K562 (cell line): Measurements from ENCODE around the gene RRBP1. TPM values are rescaled to one million over a fixed set of nuclear protein-coding genes. Genes with fewer than 3 reads are reported as not detected.

ENCODE experiments used
- ATAC-seq: fragments of 200-7000 bp; cut with Tn5 transposase; 3 replicates; pipeline ENCODE4 v1.9.1; 2020; ENCODE audit warnings: moderate library complexity
- BruUV-seq: library from RNA; stranded (reverse); fragments of 400-500 nt; replicated peaks from 2 replicates; lab custom pipeline; 2021; lab: Mats Ljungman, UMichigan
- CTCF ChIA-PET: fragments of 300-600 bp; formaldehyde crosslinking; extraction: SDS; loops from one replicate; lab custom pipeline; 2021; ENCODE audit warnings: low intra/inter-chr PET ratio; lab: Yijun Ruan, JAX
- POLR2A ChIA-PET: fragments of 300-600, 350-650 bp; sonication (Branson Sonifier 250); formaldehyde crosslinking; extraction: SDS; loops from one replicate; lab custom pipeline; 2021; ENCODE audit warnings: antibody characterized with exemption, inconsistent platforms; lab: Yijun Ruan, JAX
- DNase-seq, 4 experiments: peaks; one replicate each; pipeline versions ENCODE4 v3.0.0 to v3.0.0-alpha.2; 2011 to 2018; ENCODE audit warnings: low spot score in 3 of 4, mixed read lengths in 3 of 4; ENCODE audit errors: extremely low read depth in 1 of 4
- FAIRE-seq: peaks from 2 replicates; lab custom pipeline; 2011; peaks lifted over from hg19 to GRCh38; lab: Jason Lieb, UNC
- H2AFZ ChIP-seq: 2 replicates; pipeline ENCODE4 v1.6.0; 2011; ENCODE audit warnings: low read depth, low read length, control low read depth, inconsistent platforms
- H3K27ac ChIP-seq: fragments of 200-600 bp; 3 replicates; pipeline ENCODE4 v1.8.0; 2011; ENCODE audit warnings: low read depth, mild to moderate bottlenecking, control low read depth, inconsistent platforms, low read length, moderate library complexity, mixed read lengths; ENCODE audit errors: extremely low read depth
- H3K27me3 ChIP-seq, 2 experiments: fragments of 300-600 bp in 1 of 2; 2 replicates in 1 of 2; 3 replicates in 1 of 2; pipeline versions ENCODE4 v1.6.0 to v1.8.0; 2011; ENCODE audit warnings: inconsistent platforms in 2 of 2, low read length in 2 of 2, mild to moderate bottlenecking in 1 of 2, mixed read lengths in 1 of 2, moderate library complexity in 1 of 2; ENCODE audit not compliant: control insufficient read depth in 2 of 2, insufficient read depth in 2 of 2
- H3K36me3 ChIP-seq: fragments of 300-600 bp; 3 replicates; pipeline ENCODE4 v1.8.0; 2011; ENCODE audit warnings: mild to moderate bottlenecking, low read length, inconsistent platforms; ENCODE audit not compliant: control insufficient read depth, insufficient read depth
- H3K4me1 ChIP-seq, 2 experiments: fragments of 200-600 bp in 1 of 2; replicated peaks in 1 of 2; 2 replicates in 1 of 2; 3 replicates in 1 of 2; pipeline versions ENCODE4 v1.5.1 to v1.8.0; 2011; ENCODE audit warnings: inconsistent platforms in 2 of 2, low read length in 2 of 2, mild to moderate bottlenecking in 1 of 2, mixed read lengths in 1 of 2, moderate library complexity in 1 of 2; ENCODE audit not compliant: control insufficient read depth in 2 of 2, insufficient read depth in 2 of 2
- H3K4me2 ChIP-seq: 2 replicates; pipeline ENCODE4 v1.6.1; 2011; ENCODE audit warnings: low read length, control low read depth, inconsistent platforms, mixed read lengths; ENCODE audit not compliant: insufficient read depth
- H3K4me3 ChIP-seq: fragments of 200-600 bp; sonication (generic), shearing (Covaris generic); 2 replicates; pipeline ENCODE4 v1.5.1; 2016; ENCODE audit warnings: control low read depth, inconsistent platforms
- H3K79me2 ChIP-seq: fragments of 200-600 bp; 3 replicates; pipeline ENCODE4 v1.8.0; 2011; ENCODE audit warnings: low read length, inconsistent platforms; ENCODE audit not compliant: control insufficient read depth, insufficient read depth
- H3K9ac ChIP-seq, 2 experiments: 2 replicates each; pipeline versions ENCODE4 v1.6.0 to v1.6.1; 2011; ENCODE audit warnings: low read depth in 2 of 2, low read length in 2 of 2, control low read depth in 1 of 2, inconsistent platforms in 1 of 2, mild to moderate bottlenecking in 1 of 2, mixed read lengths in 1 of 2; ENCODE audit not compliant: insufficient read depth in 1 of 2
- H3K9me1 ChIP-seq: one replicate; pipeline ENCODE4 v1.6.0; 2011; ENCODE audit warnings: inconsistent platforms, mild to moderate bottlenecking, low read length, moderate library complexity; ENCODE audit not compliant: control insufficient read depth, insufficient read depth
- H3K9me3 ChIP-seq: replicated peaks from 2 replicates; pipeline ENCODE4 v1.5.1; 2011; ENCODE audit warnings: low read depth, low read length, inconsistent platforms; ENCODE audit not compliant: control insufficient read depth, insufficient read depth
- H4K20me1 ChIP-seq: replicated peaks from 2 replicates; pipeline ENCODE4 v1.6.1; 2011; ENCODE audit warnings: low read length, inconsistent platforms, mixed read lengths; ENCODE audit not compliant: control insufficient read depth, insufficient read depth
- CBFA2T3 ChIP-seq: fragments of 450-650 bp; IDR thresholded peaks from 2 replicates; pipeline ENCODE4 v1.6.1; 2017
- EP300 ChIP-seq: IDR thresholded peaks from 2 replicates; pipeline ENCODE4 v1.6.1; 2012; ENCODE audit warnings: low read length, improper control_type of control experiment
- HDAC1 ChIP-seq, 2 experiments: fragments of 450-650 bp; IDR thresholded peaks; 2 replicates each; pipeline ENCODE4 v1.6.1; 2016 to 2017; ENCODE audit warnings: inconsistent platforms in 1 of 2, mild to moderate bottlenecking in 1 of 2, moderate library complexity in 1 of 2
- HDAC8 ChIP-seq: fragments of 450-650 bp; IDR thresholded peaks from 2 replicates; pipeline ENCODE4 v1.6.1; 2016; ENCODE audit warnings: mild to moderate bottlenecking, missing genetic modification characterization, moderate library complexity, missing compliant biosample characterization
- IRF2 ChIP-seq: sonication (generic); formaldehyde crosslinking; IDR thresholded peaks from 2 replicates; pipeline ENCODE4 v1.8.1; 2022; ENCODE audit warnings: mild to moderate bottlenecking, missing genetic modification reagents
- NCOA6 ChIP-seq: fragments of 450-650 bp; IDR thresholded peaks from 2 replicates; pipeline ENCODE4 v1.6.1; 2017; ENCODE audit warnings: mild to moderate bottlenecking
- POLR2A ChIP-seq: fragments of 450-650 bp; conservative IDR thresholded peaks from 2 replicates; pipeline ENCODE4 v1.6.1; 2016
- THAP7 ChIP-seq: fragments of 250-450 bp; sonication (Bioruptor Pico); IDR thresholded peaks from 2 replicates; pipeline ENCODE4 v1.5.0; 2021
- XRCC4 ChIP-seq: IDR thresholded peaks from one replicate; pipeline ENCODE4 v1.6.1; 2011; ENCODE audit not compliant: insufficient read depth, insufficient read length; ENCODE audit errors: extremely low read depth
- ZNF395 ChIP-seq: fragments of 200-800 bp; sonication (Bioruptor generic); IDR thresholded peaks from 2 replicates; pipeline ENCODE4 v1.6.1; 2017; ENCODE audit warnings: missing genetic modification characterization, missing compliant biosample characterization
- ZNF583 ChIP-seq: fragments of 250-450 bp; sonication (Bioruptor Pico); IDR thresholded peaks from 2 replicates; pipeline ENCODE4 v1.4.0; 2020
- WGBS: fragments of 100-300 bp; shearing (Covaris generic); methylation state at CpG from one replicate; pipeline ENCODE4 v1.1.6; 2016; ENCODE audit warnings: low coverage, mixed read lengths; ENCODE audit not compliant: insufficient coverage; ENCODE audit errors: missing lambda C conversion rate; 5-methylcytosine and 5-hydroxymethylcytosine counted together
- in situ Hi-C: fragments of 300-500 bp; cut with MboI; formaldehyde crosslinking; loops from 4 replicates; pipeline ENCODE4 v1.15.0; 2018; ENCODE audit warnings: inconsistent platforms, mixed read lengths
- intact Hi-C: fragments of 100-400 bp; cut with micrococcal nuclease; formaldehyde crosslinking; loops from 2 replicates; pipeline ENCODE4 v1.14.2; 2022
- polyA plus RNA-seq, 8 experiments: library from polyadenylated mRNA; depleted of rRNA in 4 of 8; stranded (reverse) in 5 of 8; unstranded in 3 of 8; fragments of >200 nt; fragmentation: Nextera tagmentation in 2 of 8; fragmentation: Illumina TruSeq in 1 of 8; extraction: Ambion mirVana in 2 of 8; extraction: Trizol in 1 of 8; gene quantifications; 2 replicates each; pipeline versions ENCODE4 v1.2.1 to v1.2.3, GENCODE V29; 2011 to 2014; ENCODE audit warnings: inconsistent platforms in 1 of 8, missing spikeins in 1 of 8
- total RNA-seq, 7 experiments: library from RNA; depleted of rRNA in 6 of 7; stranded (reverse); fragments of >200 nt in 6 of 7; fragmentation: Illumina TruSeq in 2 of 7; extraction: Trizol in 2 of 7; gene quantifications; 2 replicates each; pipeline versions ENCODE4 v1.2.1 to v1.2.3, GENCODE V29; 2011 to 2021; ENCODE audit warnings: low replicate concordance in 1 of 7
- TF ChIP-seq, protein P1 (sequence below): fragments of 250-450 bp; sonication (Bioruptor Pico); IDR thresholded peaks from 2 replicates; pipeline ENCODE4 v1.6.1; 2021; ENCODE audit warnings: mild to moderate bottlenecking
- TF ChIP-seq, protein P2 (sequence below): fragments of 250-450 bp; sonication (Bioruptor Pico); IDR thresholded peaks from 2 replicates; pipeline ENCODE4 v1.4.0; 2020; ENCODE audit warnings: mild to moderate bottlenecking, moderate library complexity, borderline replicate concordance

RRBP1 gene
- total and polyA plus RNA-seq, 9 of the 15 experiments (the other 6 are each of a cell fraction or from before 2014, with no cell fraction given), result 0.84 to 32.0 (median 17.6) TPM

- Histone ChIP-seq H3K4me1 (peaks cover 14 to 26% of the 10 kb centered on the region in 2 experiments), H3K9me1 (peaks cover 3% of the 10 kb centered on the region), H3K4me3 (no peak overlapping the region), H3K27ac (no peak overlapping the region), H2AFZ (no peak overlapping the region), H3K36me3 (peaks cover 34% of the 10 kb centered on the region), H3K4me2 (no peak overlapping the region), H3K9me3 (no peaks in the 10 kb centered on the region), H3K79me2 (peaks cover 64% of the 10 kb centered on the region), H3K9ac (no peak overlapping the region), H3K27me3 (no peaks in the 10 kb centered on the region), H4K20me1 (peaks cover 7% of the 10 kb centered on the region; the same call in 1 of the 2 replicates)
- ChIA-PET CTCF (no interaction called here), POLR2A (interaction anchor here (0.6 to 0.7 kb wide), 2 partner anchors 9 to 19 kb away, joined by 3 to 4 read pairs; no protein-coding TSS in a partner anchor)
- ATAC-seq (no peak), FAIRE-seq (no peak), DNase-seq (no peak)
- in situ Hi-C loops, result no loop called here
- TF ChIP-seq, protein P1, sequence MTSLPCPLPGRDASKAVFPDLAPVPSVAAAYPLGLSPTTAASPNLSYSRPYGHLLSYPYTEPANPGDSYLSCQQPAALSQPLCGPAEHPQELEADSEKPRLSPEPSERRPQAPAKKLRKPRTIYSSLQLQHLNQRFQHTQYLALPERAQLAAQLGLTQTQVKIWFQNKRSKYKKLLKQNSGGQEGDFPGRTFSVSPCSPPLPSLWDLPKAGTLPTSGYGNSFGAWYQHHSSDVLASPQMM (CRISPR knock-in tag), result no peak
- no peak for TF ChIP-seq NCOA6
- TF ChIP-seq ZNF583, result no peak
- TF ChIP-seq IRF2 (CRISPR knock-in tag), result no peak
- no peak for TF ChIP-seq HDAC8 (tag)
- no peak for TF ChIP-seq POLR2A
- TF ChIP-seq CBFA2T3, result no peak
- TF ChIP-seq EP300, result no peak
- TF ChIP-seq XRCC4, result no peak
- TF ChIP-seq THAP7, result no peak
- TF ChIP-seq, protein P2, sequence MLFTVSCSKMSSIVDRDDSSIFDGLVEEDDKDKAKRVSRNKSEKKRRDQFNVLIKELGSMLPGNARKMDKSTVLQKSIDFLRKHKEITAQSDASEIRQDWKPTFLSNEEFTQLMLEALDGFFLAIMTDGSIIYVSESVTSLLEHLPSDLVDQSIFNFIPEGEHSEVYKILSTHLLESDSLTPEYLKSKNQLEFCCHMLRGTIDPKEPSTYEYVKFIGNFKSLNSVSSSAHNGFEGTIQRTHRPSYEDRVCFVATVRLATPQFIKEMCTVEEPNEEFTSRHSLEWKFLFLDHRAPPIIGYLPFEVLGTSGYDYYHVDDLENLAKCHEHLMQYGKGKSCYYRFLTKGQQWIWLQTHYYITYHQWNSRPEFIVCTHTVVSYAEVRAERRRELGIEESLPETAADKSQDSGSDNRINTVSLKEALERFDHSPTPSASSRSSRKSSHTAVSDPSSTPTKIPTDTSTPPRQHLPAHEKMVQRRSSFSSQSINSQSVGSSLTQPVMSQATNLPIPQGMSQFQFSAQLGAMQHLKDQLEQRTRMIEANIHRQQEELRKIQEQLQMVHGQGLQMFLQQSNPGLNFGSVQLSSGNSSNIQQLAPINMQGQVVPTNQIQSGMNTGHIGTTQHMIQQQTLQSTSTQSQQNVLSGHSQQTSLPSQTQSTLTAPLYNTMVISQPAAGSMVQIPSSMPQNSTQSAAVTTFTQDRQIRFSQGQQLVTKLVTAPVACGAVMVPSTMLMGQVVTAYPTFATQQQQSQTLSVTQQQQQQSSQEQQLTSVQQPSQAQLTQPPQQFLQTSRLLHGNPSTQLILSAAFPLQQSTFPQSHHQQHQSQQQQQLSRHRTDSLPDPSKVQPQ, result no peak
- TF ChIP-seq HDAC1 (IDR thresholded peaks at IDR 0.05), result no peak
- no peak for TF ChIP-seq ZNF395
- 60% methylated on average over 1 of the region's 4 CpGs for WGBS
- BruUV-seq, result no TSS peak
- intact Hi-C loops, result no loop called here
Observed at GRCh38 chr20:17676378-17676759, 5.7 kb downstream of the RRBP1 start.
